T follicular helper cell (primary cell): Measurements from ENCODE around the gene CST1.
"Not testable (repeated sequence)": the region's sequence is repeated elsewhere in the genome, so short reads cannot be mapped to it uniquely, and the experiment has no call there.

Source experiments
- DNase-seq: peaks from one replicate; pipeline ENCODE4 v3.0.0-alpha.2; 2020; ENCODE audit warnings: low read depth

Gene CST1

DNA sequence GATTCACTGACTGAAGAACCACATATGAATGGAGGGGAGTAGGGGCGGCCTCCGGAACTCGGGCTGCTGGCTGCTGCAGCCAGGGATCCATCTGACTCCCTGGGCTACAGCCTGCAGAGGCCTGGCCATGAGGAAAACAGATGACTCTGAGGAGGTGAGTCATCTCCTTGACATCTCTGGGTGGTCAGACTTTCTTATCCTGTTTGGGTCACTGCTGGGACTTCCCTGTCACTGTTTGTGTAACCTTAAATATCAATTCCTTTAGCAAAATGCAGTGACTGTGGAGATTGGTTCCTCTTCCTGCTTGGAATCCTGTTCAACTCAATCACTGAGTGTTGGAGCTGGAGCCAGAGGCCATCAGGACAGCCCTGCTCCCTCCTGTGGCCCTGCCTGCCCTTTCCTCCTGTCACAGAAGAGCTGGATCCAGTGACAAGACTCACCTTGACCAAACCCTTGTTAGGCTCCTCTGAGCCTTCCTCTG, 4.4 kb upstream of the CST1 start:
- DNase-seq = not testable (repeated sequence)

DNA sequence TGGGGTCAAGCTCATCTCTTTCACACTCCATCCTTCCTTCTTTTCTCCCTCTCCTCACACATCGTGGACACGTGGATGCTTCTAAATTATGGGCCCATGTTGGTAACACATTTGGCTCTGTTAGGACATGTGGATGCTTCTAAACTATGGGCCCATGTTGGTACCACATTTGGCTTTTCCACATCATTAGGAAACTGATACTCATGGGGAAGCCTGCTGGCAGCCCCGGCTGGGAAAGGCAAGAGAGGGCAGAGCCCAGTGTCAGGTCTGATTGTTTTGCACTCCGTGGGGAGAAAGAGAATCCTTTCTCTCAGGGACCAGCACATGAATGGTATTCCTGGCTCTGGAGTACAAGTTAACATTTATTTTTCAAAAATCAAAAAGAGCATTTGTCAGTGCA, 4.0 kb upstream of the CST1 start:
- no peak for DNase-seq

DNA sequence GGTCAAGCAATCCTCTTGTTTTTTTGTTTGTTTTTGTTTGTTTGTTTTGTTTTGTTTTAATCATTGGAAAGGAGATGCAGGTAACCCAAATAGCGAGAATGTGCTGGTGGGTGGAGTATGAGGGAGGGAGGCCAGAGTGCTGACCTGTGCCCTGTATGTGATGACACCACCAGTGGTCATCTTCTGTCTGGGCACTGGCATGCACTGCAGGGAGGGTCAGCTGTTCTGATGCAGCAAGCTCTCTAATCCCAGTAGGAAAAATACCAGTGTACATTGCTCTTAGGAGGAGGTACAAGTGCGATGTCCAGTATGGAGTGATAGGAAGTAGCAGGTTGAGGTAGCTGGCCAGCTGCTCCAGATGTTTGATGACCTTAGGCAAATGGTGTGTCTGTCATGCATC, 2.9 kb upstream of the CST1 start:
- no peak for DNase-seq

DNA sequence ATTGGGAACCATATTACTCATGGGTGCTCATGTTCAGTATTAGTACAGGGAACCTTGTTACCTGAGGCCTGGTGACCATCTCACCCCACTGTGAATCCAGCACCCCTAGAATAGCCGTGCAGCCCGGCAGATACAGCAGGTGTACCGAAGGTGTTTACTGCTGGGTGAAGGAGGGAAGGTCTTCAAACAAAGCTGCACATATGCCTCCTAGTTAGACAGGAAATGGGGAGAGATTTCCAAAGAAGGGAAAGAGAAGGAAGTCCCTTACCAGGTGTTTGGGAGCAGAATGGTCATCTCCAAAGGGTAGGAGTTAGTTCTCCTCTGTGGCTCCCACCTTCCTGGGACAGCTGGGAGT, 2.4 kb upstream of the CST1 start:
- no peak for DNase-seq

DNA sequence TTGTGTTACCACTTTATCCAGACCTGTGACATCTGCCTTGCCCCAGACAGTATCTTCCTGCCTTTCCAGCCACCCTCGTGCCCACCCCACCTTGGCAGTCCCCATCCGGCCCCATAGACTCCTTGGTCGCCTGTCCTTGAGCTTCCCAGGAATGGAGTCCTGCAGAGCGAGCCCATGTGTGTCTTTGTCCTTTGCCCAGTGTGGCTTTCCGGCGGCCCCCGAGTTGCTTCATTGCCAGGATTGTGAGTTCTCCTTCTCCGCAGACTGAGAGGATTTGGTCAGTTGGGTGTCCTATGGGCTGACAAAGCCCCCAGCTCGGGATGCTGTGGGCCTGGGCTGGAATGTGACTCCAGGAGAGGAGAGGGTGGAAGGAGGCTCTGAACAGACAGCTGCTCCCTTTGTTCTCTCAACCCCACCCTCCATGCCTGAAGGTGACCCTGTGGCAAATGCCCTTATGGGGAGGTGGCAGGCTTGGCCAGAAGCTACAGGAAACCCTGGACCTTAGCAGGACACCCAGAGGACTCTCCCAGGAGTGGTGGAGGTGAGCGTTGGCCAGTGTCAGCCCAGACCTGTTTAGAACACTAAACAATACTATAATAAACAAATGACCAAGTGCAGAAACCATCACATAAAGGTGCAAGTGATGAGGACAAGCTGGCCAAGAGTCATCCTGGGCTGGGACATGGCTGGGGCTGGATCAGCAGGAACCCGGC, 1.9 kb upstream of the CST1 start:
- DNase-seq = no peak

DNA sequence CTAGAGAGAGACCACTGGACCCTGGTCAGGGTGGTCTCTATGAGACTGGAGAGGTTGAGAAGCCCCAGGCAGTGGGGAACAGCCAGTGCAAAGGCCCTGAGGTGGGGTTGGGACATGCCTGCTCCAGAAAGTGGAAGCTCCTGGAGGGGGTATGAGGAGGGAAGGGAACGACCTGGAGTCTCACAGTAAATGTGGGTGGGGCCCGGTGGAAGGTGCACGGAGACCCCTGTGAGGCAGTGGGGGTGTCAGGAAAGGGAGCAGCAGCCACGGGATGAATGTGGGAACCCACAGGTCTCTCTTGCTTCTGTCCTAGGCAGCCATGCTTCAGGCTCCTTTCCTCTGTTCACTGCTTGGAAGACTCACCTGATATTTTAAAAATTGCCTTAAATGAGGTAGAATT, 1.3 kb upstream of the CST1 start:
- DNase-seq = no peak

DNA sequence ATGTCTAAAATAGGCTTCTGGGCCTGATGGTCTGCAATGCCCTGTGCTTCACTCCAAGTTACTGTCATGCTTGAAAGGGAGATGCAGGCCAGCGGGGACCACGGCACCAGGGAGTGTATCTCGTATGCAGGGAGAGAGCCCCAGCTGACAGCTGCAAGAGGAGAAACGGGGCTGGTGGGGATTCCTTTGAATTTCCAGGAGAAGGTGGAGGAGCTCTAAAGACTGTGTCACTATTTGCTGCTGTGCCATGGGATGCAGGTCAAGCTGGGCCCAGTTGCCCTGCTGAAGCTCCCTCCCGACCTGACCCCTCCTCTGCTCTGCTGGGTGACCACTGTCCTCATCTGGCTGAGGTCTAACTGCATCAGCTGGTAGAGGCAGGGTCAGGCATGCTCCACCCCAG, 989 bp downstream of the CST1 start:
- no peak for DNase-seq

DNA sequence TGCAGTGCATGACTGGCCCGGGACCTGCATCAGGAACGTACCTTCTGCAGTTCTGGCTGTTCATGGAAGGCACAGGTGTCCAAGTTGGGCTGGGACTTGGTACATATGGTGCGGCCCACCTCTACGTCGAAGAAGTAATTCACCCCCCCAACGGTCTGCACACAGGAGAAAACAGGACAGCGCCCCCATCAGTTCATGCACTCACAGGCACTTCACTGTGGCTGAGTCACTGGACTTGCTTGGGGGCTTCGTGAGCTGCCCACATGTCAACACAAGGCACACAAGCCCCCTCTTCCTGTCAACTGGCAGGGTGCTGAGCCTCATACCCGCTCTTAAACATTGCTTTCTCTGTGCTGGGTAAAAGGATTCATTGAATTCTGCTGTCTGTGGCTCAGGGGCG, 1.8 kb downstream of the CST1 start:
- not testable (repeated sequence) for DNase-seq

DNA sequence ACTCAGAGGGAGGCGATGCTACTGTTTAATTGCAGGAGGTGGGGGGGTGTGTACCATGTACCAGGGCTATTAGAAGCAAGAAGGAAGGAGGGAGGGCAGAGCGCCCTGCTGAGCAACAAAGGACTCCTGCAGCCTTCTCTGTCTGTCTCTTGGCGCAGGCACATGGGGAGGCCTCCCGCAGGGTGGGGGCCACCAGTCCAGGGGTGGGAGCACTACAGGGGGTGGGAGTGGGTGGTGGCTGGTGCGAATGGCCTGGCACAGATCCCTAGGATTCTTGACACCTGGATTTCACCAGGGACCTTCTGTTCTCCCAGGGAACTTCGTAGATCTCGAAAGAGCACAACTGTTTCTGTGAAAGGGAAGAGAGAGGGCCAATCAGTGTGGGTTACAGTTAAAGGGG, 3.2 kb downstream of the CST1 start:
- DNase-seq = not testable (repeated sequence)

DNA sequence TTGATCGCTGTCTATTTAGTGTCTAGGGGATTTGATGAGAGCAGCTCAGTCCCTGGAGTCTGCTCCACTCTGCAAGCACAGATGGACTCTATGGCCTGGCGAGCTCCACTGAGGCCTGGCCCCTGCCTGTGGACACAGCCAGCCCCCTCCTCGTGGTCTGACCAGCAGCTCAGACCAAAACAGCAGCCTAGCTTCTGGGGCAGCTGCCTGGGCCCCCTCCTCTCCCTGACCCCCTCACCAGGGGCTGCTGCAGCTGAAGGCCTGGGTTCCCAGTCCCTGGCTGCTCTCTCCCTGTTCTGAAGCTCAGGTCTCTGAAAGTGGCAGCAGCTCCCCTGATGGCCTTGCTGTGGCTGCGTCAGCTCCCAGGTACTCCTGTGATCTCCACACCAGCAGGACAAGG, 3.6 kb downstream of the CST1 start:
- DNase-seq = not testable (repeated sequence)

DNA sequence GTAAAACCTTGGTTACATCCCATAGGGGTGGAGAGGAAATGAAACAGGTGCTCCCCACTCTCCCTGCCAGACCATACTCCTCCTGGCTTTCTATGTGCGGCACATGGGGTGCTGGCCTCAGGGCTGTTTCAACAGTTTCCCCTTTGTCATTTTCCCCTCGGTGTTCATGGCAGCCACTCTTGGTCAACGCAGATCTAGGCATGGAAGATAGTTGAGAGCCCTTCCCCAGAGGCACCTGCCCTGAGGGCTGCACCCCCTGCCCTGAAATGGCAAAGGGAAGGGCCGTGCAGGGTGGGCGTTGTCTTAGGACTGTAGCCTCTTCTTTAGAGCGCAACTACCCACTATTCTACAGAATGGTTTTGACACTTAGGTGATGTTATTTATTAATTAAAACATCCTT, 4.4 kb downstream of the CST1 start:
- DNase-seq = no peak

DNA sequence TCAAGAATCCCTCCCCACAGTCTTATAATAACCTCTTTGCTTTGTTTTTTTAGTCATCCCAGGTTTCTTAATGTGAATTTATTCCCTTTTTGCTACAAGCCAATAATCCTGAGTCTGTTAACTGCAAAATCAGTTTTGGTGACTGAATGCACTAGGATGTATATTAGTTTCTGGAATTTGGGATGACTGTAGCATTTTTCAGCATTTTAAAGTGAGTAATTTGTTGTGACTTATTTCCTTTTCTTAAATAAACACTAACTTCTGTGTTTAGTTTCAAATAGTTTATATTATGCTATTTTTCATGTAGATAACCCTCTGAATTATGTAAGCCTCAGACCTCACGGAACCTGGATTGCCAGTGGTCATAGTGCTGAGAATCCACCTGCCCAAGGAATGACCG, 5.5 kb downstream of the CST1 start:
- DNase-seq = no peak

DNA sequence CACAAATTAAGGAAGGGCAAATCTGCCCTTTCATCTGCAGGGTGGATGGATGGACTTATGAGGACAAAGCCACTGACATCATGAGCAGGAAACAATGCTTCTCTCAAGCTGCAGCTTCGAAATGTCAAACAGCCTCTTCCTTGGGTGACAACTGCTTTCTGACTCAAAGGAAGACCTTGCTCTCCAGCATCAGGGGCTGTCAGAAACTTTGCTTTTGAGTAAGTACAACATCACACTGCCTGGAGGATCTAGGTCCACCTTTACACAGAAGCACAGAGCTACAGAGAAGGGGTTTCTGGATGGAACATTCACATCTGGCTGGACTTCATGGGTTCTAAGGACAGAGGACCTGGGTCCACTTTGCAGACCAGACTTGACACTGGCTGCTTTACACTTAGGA, 5.9 kb downstream of the CST1 start:
- no peak for DNase-seq

DNA sequence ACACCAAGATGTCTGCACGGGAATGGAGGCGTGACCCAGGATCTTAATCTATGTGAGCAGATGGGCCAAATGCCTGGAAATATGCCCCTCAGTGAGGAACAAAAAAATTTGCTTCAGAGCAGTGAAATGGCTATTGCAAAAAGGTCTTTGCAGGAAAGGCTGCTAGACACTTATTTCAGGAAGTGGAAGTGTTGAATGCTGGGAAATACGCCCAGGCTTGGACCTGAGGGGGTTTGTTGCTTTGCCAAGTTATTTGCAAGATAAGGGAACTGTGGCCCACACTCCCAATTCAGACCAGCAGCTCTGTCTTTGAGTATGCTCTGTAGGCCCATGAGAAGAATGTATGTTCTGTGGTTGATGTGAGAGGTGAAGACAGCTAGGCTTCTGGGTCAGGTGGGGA, 15.3 kb downstream of the CST1 start:
- not testable (repeated sequence) for DNase-seq

DNA sequence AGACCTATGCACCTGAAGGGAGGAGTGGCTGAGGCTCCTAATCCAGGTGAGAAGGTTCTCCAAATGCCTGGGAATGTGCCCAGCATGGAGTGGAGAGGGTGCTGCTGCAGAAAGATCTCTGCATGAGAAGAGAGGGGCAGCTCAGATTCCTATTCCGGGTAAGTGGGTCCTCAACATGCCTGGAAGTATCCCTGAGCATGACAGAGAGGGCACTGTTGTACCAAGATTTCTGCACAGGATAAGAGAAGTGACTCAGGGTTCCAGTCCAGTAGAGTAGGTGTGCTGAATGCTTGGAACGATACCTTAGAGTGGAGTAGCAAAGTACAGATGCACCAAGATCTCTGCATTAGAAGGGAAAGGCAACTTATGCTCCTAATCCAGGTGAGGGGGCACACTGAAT, 15.8 kb downstream of the CST1 start:
- not testable (repeated sequence) for DNase-seq

DNA sequence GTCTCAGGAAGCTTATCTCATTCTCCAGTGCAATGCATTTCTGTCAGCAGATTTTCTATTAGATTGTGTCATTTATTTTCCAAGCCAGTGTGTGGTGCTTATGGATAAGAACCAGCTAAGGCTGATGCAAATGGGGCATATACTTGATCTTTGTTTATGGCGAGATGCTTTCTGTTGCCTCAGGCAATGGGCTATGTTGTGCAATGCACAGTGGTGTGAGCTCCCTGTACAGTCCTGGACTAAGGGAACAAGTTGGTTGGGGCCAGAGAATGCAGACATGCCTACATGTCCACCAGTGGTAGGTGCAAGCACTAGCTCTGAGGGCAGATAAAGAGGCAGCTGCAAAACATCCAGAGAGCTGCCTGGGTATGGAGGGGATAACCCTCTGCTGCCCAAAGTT, 16.3 kb downstream of the CST1 start:
- not testable (repeated sequence) for DNase-seq

DNA sequence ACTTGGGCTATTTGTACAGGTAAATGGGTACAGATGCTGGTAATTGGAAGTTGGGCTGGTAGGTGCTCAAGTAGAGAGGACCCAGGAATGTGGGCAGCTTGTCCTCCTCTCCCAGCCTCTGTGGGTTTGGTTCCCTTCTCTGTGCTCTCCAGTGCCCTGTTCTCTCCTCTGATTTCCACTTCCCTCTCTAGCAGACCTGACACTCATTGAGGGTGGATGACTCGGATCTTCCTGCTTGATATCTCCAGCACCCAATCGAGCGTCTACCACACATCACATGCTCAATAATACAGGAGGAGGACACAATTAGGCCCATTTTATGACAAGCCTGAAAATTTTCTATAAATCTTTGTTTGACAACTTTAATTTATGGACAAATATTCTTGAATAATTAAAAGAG, 23.7 kb downstream of the CST1 start:
- DNase-seq = no peak

DNA sequence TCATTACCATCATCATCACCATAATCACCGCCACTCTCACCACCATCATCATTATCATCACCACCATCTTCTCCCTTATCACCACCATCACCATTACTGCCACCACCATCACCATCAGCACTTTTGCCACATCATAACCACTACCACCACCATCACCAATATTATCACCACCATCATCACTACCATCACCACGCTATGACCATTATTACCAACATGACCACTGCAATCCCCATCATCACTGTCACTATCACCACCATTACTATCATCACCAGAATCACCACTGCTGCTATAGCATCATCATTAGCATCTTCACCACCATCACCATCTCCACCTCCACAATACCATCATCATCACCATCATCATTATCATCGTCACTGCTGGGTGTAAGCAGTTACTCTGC, 25.6 kb downstream of the CST1 start:
- no peak for DNase-seq

DNA sequence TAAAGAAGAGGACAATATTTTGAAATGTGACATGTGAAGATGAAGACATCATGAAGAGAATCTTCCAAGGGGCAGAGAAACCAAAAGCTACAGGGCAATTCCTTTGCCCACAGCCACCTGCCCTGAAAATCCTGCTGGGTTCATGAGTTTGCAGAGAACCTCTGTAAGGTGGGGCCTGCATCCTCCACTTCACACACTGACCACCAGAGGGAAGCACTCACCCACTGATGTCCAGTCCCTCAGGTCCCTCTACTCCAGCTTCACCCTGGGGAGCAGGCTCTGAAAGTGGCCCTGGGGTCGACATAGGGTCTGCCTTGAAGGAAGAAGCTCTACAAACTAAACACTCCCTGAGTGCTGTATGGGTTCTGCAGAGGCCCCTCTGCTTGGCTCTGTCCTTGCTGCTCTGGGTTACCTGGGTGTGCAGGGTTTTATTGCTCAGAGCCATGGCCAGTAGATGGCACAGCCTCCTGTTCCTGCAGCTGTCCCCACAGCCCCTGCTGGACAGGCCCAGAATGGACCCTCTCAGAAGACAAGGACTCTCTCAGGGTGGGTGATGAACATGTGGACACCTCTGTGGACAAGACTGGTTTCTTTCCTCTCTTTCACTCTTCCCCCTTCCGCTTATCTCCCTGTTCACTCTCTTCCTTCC, 27.0 kb downstream of the CST1 start:
- not testable (repeated sequence) for DNase-seq

DNA sequence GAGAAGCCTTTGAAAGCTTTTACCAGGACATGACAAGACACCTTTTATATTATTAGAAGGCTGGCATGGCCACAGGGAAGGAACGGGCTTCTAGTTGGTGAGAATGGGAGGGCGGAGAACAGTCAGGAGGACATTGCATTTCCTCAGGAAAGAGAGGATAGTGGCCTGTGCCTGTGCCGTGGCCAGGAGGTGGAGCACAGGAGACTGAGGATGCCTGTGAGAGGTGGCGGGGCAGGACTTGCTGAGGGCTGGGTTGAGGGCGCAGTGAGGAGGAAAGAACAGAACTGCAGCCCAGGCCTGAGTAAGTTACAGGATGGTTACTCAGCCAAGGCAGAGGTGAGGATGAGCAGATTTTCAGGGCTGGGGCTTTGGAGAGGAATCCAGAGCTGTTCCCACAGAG, 27.9 kb downstream of the CST1 start:
- DNase-seq = not testable (repeated sequence)

DNA sequence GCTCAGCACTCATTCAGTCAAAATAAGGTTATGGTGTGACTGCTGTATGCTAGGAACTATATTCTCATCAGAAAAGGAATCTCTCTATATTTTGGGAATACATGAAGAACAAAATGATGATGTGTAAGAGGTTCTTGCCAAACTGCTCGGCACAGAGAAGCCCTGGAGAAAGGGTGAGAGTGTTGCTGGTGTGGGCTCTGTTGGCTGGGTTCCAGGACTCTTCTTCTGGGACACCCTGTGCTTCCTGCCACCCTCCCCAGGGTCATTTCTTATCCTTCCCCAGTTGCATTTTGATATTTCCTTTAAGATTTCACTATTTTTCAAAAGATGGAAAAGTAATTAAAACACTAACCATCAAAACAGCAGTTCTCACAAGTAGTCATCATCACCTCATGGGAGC, 28.8 kb downstream of the CST1 start:
- DNase-seq = no peak

DNA sequence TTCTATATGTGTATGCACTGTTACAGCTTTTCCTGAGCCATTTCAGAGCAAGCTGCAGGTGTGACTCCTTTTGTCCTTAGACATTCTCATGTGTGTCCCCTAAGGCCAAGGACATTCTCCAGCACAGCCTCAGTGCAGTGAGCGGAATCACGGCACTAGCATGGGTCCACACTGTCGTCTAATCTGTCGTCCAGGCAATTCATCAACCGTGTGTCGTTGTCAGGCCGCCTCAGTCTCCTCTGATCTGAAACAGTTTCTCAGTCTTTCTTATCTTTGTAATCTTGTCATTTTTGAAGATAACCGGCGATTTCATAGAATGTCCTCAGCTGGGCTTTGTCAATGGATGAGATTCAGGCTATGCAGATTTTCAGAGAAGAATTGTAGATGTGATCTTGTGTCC, 31.4 kb downstream of the CST1 start:
- not testable (repeated sequence) for DNase-seq

DNA sequence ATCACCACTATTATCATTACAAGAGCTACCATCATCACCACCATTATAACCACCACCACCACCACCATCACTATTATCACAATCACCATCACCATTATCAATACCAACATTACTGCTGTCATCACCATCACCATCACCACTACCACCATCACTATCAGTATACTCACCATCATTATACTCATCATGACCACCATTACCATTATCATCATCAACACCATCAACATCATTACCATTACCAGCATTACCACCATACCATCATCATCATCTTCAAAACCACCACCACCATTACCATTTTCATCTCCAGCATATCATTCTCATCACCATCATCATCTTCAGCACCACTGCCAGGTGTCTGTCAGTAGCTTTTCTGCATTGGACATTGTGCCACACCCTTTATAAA, 39.0 kb downstream of the CST1 start:
- not testable (repeated sequence) for DNase-seq

DNA sequence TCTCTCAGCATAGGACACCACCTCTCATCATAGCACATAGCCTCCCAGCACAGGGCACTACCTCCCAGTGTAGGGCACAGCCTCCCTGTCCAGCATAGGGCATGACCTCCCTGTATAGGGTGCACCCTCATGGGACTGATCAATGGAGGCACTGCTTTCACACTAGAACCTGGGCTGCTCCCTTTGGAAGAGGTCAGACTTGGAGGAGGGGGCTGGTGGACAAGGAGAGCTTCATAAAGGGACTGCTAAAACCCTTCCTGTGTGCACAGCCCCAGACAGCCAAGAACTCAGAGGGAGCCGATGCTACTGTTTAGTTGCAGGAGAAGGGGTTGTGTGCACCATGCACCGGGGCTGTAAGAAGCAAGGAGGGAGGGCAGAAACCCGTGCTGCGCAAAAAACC, 40.0 kb downstream of the CST1 start:
- no peak for DNase-seq
